AG08395 (cell line): Measurements from ENCODE around the gene POTEF.
"Not testable (repeated sequence)": the region's sequence is repeated elsewhere in the genome, so short reads cannot be mapped to it uniquely, and the experiment has no call there.

Experiments used
- DNase-seq: peaks from one replicate; pipeline ENCODE4 v3.0.0; 2012; ENCODE audit warnings: mixed read lengths, low spot score

POTEF gene

DNA sequence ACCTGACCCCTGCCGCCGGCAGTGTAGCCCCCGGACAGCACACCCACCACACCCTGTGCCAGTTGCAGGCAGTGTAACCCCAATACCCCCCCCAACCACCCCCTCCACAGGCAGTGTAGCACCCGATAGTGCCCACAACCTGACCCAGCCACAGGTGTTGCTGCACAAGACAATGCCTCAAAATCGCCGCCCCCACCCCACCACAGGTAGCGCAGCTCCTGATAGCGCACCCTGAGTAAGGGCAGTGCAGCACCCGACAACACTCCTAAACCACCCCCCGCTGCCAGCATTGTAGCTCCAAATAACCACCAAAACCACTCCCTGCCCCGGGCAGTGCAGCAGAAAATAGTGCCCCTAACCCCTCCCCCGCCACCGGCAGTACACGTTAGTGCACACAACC lies 558 bp downstream of the POTEF start:
- DNase-seq, result not testable (repeated sequence)

DNA sequence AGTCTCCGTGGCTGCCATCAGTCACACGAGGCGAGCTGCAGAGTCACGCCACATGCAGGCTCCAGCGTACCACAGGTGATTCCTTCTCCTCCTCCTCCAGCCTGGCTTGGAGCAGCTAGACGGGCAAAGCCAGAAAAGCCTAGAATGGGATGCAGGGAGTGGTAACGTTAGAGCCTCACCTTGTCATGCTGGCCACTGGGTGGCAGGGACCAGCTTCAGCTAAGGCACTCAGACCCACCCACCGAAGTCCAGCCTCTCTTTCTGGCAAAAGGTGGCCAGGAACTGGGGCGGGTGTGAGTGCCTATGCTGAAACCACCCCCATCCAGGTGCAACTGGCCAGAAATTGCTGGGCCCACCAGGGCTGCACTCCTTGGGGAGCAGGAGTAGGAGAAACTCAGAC lies 1.3 kb downstream of the POTEF start:
- not testable (repeated sequence) for DNase-seq

DNA sequence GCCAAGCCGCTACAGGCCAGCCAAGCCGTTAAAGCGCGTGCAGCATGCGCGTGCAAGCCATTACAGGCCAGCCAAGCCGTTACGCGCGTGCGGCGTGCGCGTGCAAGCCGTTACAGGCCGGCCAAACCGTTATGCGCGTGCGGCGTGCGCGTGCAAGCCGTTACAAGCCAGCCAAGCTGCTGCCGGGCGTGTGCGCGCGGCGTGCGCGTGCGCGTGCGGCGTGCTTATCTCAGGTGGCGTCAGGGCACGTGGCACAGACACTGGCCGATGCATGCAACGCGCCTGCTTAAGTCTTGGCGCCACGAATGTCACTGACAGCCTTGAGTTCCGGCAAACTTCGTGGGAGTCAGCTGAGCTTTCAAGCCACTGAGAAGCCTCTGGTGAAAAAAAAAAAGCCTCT lies 8.1 kb downstream of the POTEF start:
- not testable (repeated sequence) for DNase-seq

DNA sequence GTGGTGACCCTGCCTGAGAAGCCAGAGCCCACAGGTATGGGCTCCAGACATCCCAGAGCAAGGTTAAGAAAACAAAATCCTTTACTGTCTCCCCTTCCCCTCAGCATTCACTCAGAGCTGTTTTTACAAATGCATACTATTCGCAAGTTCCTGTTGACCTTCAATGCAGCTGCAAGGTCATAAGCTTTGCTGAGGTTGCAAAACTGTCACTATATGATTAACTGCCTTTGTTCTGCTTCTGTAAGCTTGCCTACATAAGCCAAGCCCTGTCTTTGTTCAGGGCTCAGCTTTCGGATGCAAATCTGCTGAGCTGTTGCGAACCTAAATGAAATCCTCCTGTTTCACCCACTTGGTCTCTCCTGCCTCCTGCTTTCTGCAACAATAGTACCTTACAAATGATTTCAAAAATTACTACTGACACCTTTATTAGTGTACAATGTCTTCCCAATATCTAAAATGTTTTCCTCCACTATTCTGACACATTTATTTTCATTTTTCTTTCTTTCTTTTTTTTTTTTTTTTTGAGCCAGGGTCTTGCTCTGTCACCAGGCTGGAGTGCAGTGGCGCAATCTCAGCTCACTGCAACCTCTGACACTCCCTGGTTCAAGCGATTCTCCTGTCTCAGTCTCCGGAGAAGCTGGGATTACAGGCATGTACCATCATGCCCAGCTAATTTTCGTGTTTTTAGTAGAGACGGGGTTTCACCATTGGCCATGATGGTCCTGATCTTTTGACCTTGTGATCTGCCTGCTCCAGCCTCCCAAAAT lies 26.2 kb downstream of the POTEF start:
- DNase-seq, result not testable (repeated sequence)

DNA sequence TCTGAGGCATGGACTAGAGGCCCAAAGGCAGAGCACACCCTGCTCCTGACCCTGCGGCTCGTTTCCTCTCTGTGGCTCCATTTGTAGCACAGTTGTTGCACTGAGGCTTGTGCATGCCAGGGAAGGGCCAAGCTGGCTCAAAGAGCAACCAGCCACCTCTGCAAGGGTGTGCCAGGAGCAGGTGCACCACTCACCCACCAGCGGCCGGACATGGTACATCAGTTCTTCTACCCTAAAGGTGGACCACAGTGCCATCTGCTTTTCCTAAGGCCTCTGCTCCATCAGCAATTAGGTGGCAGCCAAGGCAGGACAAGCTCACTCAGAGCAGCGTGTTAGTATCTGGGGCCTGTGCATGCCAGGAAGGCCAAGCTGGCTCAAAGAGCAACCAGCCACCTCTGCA lies 66.4 kb downstream of the POTEF start:
- DNase-seq, result not testable (repeated sequence)

DNA sequence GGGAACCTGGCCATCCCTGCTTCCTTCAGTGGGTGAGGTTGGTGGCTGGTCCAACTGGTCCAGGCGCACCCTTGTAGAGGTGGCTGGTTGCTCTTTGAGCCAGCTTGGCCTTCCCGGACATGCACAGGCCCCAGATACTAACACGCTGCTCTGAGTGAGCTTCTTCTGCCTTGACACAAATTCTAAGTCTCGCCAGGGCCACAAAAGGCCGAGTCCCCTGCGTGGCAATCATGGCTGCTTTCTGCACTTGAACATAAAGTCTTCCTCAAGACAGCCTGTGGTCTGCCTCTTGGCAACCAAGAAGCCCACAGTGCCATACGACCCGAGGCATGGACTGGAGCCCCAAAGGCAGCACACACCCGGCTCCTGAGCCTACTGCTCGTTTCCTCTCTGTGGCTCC lies 69.0 kb downstream of the POTEF start:
- DNase-seq, result not testable (repeated sequence)

DNA sequence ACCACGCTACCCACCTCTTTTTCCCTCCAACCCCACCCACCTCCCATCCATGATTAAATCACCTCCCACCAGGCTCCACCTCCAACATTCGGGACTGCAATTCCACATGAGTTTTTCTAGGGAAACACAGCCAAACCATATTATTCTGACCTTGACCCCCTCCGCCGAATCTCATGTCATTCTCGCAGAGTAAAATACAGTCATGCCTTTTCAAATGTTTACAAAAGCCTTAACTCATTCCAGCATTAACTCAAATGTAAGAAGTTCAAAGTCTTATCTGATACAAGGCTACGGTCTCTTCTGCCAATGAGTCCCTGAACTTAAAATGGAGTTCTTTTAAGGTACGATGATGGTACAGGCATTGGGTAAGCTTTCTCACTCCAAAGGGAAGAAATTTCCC lies 72.7 kb downstream of the POTEF start:
- not testable (repeated sequence) for DNase-seq

DNA sequence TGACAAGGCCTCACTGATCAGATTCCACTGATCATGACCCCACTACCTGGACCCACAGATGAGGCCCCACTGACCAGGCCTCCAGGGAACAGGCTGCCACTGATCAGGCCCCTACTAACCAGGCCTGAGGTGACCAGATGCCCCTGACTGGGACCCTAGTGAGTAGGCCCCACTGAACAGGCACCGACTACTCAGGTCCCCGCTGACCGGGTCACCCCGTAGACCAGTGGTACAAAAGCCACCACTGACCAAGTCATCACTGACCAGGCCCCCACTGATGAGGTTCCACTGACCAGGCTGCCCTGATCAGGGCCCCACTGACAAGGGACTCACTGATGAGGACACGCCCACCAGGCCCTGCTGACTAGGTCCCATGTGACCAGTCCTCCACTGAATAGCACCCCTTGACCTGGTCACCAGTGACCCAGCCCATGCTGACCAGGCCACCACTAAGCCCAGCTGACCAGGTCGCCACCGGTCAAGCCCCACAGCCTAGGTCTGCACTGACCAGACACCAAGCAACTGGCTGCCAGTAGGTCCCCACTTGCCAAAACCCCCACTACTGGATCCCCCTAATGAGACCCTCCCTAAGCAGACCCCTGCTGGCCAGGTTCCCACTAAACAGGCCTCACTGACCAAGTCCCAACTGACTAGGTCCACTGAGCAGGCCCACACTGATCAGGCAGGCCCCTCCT lies 75.7 kb downstream of the POTEF start:
- not testable (repeated sequence) for DNase-seq

DNA sequence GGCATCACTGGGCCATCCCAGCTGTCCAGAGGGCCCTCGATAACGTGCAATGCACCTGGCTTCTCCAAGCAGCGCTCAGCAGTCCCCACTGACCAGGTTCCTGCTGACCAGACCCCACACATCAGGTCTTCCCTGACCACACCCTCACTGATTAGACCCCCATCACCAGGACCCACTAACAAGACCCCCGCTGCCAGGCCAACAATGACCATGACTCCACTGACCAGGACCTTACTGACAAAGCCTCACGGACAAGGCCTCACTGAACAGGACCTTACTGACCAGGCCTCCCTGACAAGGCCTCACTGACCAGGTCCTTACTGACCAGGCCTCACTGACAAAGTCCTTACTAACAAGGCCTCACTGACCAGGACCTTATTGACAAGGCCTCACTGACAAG lies 76.6 kb downstream of the POTEF start:
- not testable (repeated sequence) for DNase-seq

DNA sequence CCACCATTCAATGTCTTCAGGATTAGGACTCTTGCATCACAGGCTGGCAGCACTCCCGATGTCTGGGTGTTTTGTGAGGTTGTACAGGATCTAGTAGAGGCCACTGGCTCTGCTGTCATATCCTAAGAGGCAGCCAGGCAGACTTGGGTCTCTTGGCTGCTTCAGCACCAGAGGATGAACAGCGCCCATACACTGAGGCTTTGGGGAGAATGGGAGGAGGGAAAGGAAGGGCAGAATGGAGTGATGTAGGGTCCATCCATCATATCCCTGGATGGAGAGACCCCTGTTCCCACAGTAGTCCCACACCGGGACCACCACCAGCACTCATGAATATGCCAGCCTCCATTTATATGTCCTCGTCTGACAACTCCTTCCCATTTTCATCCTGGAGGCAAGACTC lies 80.6 kb downstream of the POTEF start:
- not testable (repeated sequence) for DNase-seq

DNA sequence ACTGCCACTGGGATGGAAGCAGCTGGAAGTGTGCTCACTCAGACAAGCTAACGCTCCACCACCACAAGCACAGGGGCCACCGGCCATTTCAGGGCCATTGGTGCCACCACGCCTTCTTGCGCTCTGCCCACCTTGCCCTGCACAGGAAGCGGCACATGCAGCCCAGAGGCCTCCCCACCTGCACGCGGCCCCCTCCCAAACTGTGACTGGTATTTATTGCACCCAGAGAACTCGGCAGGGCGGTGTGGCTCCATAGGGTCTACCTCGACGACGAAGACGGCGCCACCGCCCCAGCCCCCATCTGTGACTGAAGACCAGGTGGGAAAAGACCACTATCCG lies 90.8 kb downstream of the POTEF start:
- DNase-seq, result not testable (repeated sequence)

DNA sequence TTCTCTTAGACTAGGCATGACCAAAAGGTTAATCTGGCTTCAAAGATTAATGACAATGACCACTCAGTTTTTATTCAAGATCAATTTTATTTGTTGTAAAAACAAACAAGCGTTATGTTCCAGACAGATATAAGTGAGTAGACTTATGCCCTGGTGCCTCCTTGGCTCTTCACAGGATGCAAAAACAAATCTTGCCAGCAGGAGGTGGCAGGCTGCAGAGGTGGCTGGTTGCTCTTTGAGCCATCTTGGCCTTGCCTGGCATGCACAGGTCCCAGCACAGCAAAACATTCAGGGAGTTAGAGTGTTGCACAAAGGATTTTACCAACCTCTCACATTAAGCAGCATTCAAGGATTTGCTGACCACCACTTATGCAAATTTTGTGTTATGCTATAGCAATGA lies 103.1 kb downstream of the POTEF start:
- not testable (repeated sequence) for DNase-seq
